ENCODE data around the gene GSTK1. TPM values are rescaled to one million over a fixed set of nuclear protein-coding genes. Genes with fewer than 3 reads are reported as not detected.

GSTK1 gene
- total and polyA plus RNA-seq, 2 of the 8 experiments (the other 6 are each of a cell fraction or from before 2014, with no cell fraction given): 25.5 to 32.5 TPM

GRCh38 chr7:143250199-143250598, 13.0 kb upstream of the GSTK1 start:
- no peak overlapping the region for H3K27ac ChIP-seq (ENCODE audit: low read depth, low read length)
- no peak overlapping the region for H2AK5ac ChIP-seq (ENCODE audit: low read depth, low read length)
- H4K20me1 ChIP-seq (replicated peaks in 1 of 2; ENCODE audit: control insufficient read depth in 1 of 2, insufficient read depth in 2 of 2, low read length in 2 of 2): no peaks in the 10 kb centered on the region
- no peak overlapping the region for H4K5ac ChIP-seq (ENCODE audit: insufficient read length, low read depth, low read length)
- H2BK120ac ChIP-seq (replicated peaks; ENCODE audit: low read depth, low read length): no peak overlapping the region
- DNase-seq (ENCODE audit: low read depth in 1 of 2, low spot score in 2 of 2) (no peak), FAIRE-seq (no peak)
- ChIA-PET POLR2A (ENCODE audit: partially characterized antibody) (interaction anchor here (1.5 kb wide), 1 partner anchor 13 kb away, joined by 3 read pairs; the partner anchor contains the start of gene GSTK1), CTCF (ENCODE audit: partially characterized antibody) (interaction anchor here (0.6 to 6.6 kb wide), 6 partner anchors 10 to 235 kb away, joined by 3 to 41 read pairs (median 4); no protein-coding TSS in a partner anchor)
- H2AFZ ChIP-seq (ENCODE audit: low read length): no peak overlapping the region
- H2BK15ac ChIP-seq (ENCODE audit: low read length): no peak overlapping the region
- H3K23ac ChIP-seq (ENCODE audit: insufficient read length): no peak overlapping the region
- H3K4me2 ChIP-seq (ENCODE audit: insufficient read depth in 1 of 2, low read depth in 2 of 2, low read length in 2 of 2): no peak overlapping the region
- H3K56ac ChIP-seq (replicated peaks; ENCODE audit: insufficient read length, low read depth, low read length): no peak overlapping the region
- H3K36me3 ChIP-seq (ENCODE audit: control insufficient read depth in 2 of 4, insufficient read depth in 4 of 4, low read length in 3 of 4): no peaks in the 10 kb centered on the region
- no peaks in the 10 kb centered on the region for H3K23me2 ChIP-seq (ENCODE audit: low read depth, low read length)
- no peak overlapping the region for H2BK5ac ChIP-seq (ENCODE audit: low read depth, low read length)
- no peak overlapping the region for H2BK20ac ChIP-seq (ENCODE audit: low read length)
- H4K91ac ChIP-seq (replicated peaks; ENCODE audit: insufficient read length, low read length): no peak overlapping the region
- no peak overlapping the region for H3K4ac ChIP-seq (replicated peaks; ENCODE audit: insufficient read length, low read depth, low read length)
- no peaks in the 10 kb centered on the region for H3K79me2 ChIP-seq (ENCODE audit: control insufficient read depth in 1 of 2, insufficient read depth in 2 of 2, low read length in 2 of 2)
- no peak overlapping the region for H4K8ac ChIP-seq (ENCODE audit: extremely low read depth, insufficient read depth, low read length)
- H3K18ac ChIP-seq (ENCODE audit: extremely low read depth, low read length): no peak overlapping the region
- no peaks in the 10 kb centered on the region for H3K4me1 ChIP-seq (replicated peaks in 1 of 4; ENCODE audit: control insufficient read depth in 3 of 4, insufficient read depth in 4 of 4, low read length in 3 of 4)
- H3K9me3 ChIP-seq (ENCODE audit: insufficient read depth in 2 of 2, low read depth in 1 of 2, low read length in 1 of 2): no peaks in the 10 kb centered on the region
- H3K14ac ChIP-seq (ENCODE audit: insufficient read length): no peak overlapping the region
- H3K27me3 ChIP-seq (replicated peaks in 1 of 4; ENCODE audit: control insufficient read depth in 3 of 4, extremely low read depth in 1 of 4, insufficient read depth in 3 of 4, low read length in 3 of 4): no peaks in the 10 kb centered on the region; a peak in 1 of 7 replicates
- H3K9ac ChIP-seq (replicated peaks in 1 of 4; ENCODE audit: extremely low read depth in 1 of 4, low read depth in 3 of 4, low read length in 3 of 4): no peak overlapping the region
- no peaks in the 10 kb centered on the region for H3K79me1 ChIP-seq (ENCODE audit: low read depth, low read length)
- no peak for TF ChIP-seq RNF2 (IDR thresholded peaks at IDR 0.05; ENCODE audit: borderline replicate concordance, low read depth, low read length, missing control alignments, poor library complexity, severe bottlenecking)
- no peak for TF ChIP-seq JUN (IDR thresholded peaks at IDR 0.05; ENCODE audit: low read depth, low read length)
- TF ChIP-seq SP4 (IDR thresholded peaks at IDR 0.05; ENCODE audit: low read length): no peak
- TF ChIP-seq KDM1A (IDR thresholded peaks at IDR 0.05; ENCODE audit: borderline replicate concordance, low read length): no peak
- TF ChIP-seq POU5F1 (IDR thresholded peaks at IDR 0.05; ENCODE audit: low read depth, low read length): no peak
- H2BK12ac ChIP-seq (ENCODE audit: low read depth, low read length): no peak overlapping the region
- no peak overlapping the region for H3K4me3 ChIP-seq (ENCODE audit: extremely low read depth in 1 of 4, insufficient read depth in 2 of 4, low read depth in 3 of 4, low read length in 4 of 4)
